ENCODE data around the gene BACE1-AS. TPM values are rescaled to one million over a fixed set of nuclear protein-coding genes. Genes with fewer than 3 reads are reported as not detected.
A peak's percentile ranks its signal among the peaks of the same experiment; 100 is the strongest.

BACE1-AS gene
- total and polyA plus RNA-seq, 2 donors (not counting 1 experiment from before 2014, with no cell fraction given): 4.2 to 4.5 TPM

- H3K27me3 ChIP-seq (ENCODE audit: control insufficient read depth, insufficient read depth, low read length): no peaks in the 10 kb centered on the region
- no peaks in the 10 kb centered on the region for H3K36me3 ChIP-seq (ENCODE audit: control insufficient read depth, insufficient read depth, low read length)
- no peak overlapping the region for H3K4me2 ChIP-seq (ENCODE audit: extremely low read depth, insufficient read depth, low read length)
- no peak overlapping the region for H2AFZ ChIP-seq (ENCODE audit: low read length)
- no peaks in the 10 kb centered on the region for H3K9me3 ChIP-seq (ENCODE audit: control insufficient read depth, insufficient read depth, low read depth, low read length)
- H4K20me1 ChIP-seq (ENCODE audit: control insufficient read depth, extremely low read depth, insufficient read depth, low read length): no peaks in the 10 kb centered on the region
- no peak overlapping the region for H3K9ac ChIP-seq (ENCODE audit: insufficient read depth, low read length)
- DNase-seq (ENCODE audit: low read depth in 2 of 2): no peak
- peaks cover under 1% of the 10 kb centered on the region for H3K4me1 ChIP-seq (ENCODE audit: control insufficient read depth, extremely low read depth, insufficient read depth, low read length)
- peaks cover 8% of the 10 kb centered on the region for H3K79me2 ChIP-seq (ENCODE audit: control insufficient read depth, insufficient read depth, low read length)
- no peak overlapping the region for H3K27ac ChIP-seq (ENCODE audit: insufficient read depth, low read length)
- no peak for TF ChIP-seq EZH2 (IDR thresholded peaks at IDR 0.05; ENCODE audit: low read length, missing control alignments)
- no peak for TF ChIP-seq CTCF (conservative IDR thresholded peaks at IDR 0.05 in 1 of 2, IDR thresholded peaks at IDR 0.05 in 1 of 2; ENCODE audit: low read depth in 1 of 2, low read length in 2 of 2)
- H3K4me3 ChIP-seq (replicated peaks in 1 of 4; ENCODE audit: control extremely low read depth in 1 of 4, insufficient read depth in 1 of 4, low read depth in 3 of 4, low read length in 4 of 4): no peak overlapping the region
These were observed 18.2 kb downstream of the BACE1-AS start for GRCh38 chr11:117309310-117309709.

- no peak overlapping the region for H3K27ac ChIP-seq (ENCODE audit: insufficient read depth, low read length)
- H2AFZ ChIP-seq (ENCODE audit: low read length): no peak overlapping the region
- TF ChIP-seq EZH2 (IDR thresholded peaks at IDR 0.05; ENCODE audit: low read length, missing control alignments) (no peak), CTCF (conservative IDR thresholded peaks at IDR 0.05 in 1 of 2, IDR thresholded peaks at IDR 0.05 in 1 of 2; ENCODE audit: low read depth in 1 of 2, low read length in 2 of 2) (no peak)
These were observed 21.9 kb downstream of the BACE1-AS start for GRCh38 chr11:117313091-117313490.

GRCh38 chr11:117313828-117314768 lies 23.0 kb downstream of the BACE1-AS start:
- Histone ChIP-seq H3K36me3 (ENCODE audit: control insufficient read depth, insufficient read depth, low read length) (no peaks in the 10 kb centered on the region), H3K9me3 (ENCODE audit: control insufficient read depth, insufficient read depth, low read depth, low read length) (no peaks in the 10 kb centered on the region), H4K20me1 (ENCODE audit: control insufficient read depth, extremely low read depth, insufficient read depth, low read length) (no peaks in the 10 kb centered on the region), H3K27me3 (ENCODE audit: control insufficient read depth, insufficient read depth, low read length) (no peaks in the 10 kb centered on the region), H3K79me2 (ENCODE audit: control insufficient read depth, insufficient read depth, low read length) (peaks cover 17% of the 10 kb centered on the region), H3K9ac (ENCODE audit: insufficient read depth, low read length) (no peak overlapping the region), H3K4me3 (replicated peaks in 1 of 4; ENCODE audit: control extremely low read depth in 1 of 4, insufficient read depth in 1 of 4, low read depth in 3 of 4, low read length in 4 of 4) (peak overlapping the region; percentile 45 to 87 (median 82)), H3K27ac (ENCODE audit: insufficient read depth, low read length) (no peak overlapping the region), H3K4me1 (ENCODE audit: control insufficient read depth, extremely low read depth, insufficient read depth, low read length) (peaks cover 8% of the 10 kb centered on the region), H2AFZ (ENCODE audit: low read length) (no peak overlapping the region), H3K4me2 (ENCODE audit: extremely low read depth, insufficient read depth, low read length) (peak overlapping the region; percentile 77)
- no peak for TF ChIP-seq CTCF (conservative IDR thresholded peaks at IDR 0.05 in 1 of 2, IDR thresholded peaks at IDR 0.05 in 1 of 2; ENCODE audit: low read depth in 1 of 2, low read length in 2 of 2)
- TF ChIP-seq EZH2 (IDR thresholded peaks at IDR 0.05; ENCODE audit: low read length, missing control alignments): no peak
- DNase-seq (ENCODE audit: low read depth in 2 of 2): no peak

More at GRCh38 chr11:117313091-117313490, 21.9 kb downstream of the BACE1-AS start:
- no peak for DNase-seq (ENCODE audit: low read depth in 2 of 2)
- no peaks in the 10 kb centered on the region for H3K9me3 ChIP-seq (ENCODE audit: control insufficient read depth, insufficient read depth, low read depth, low read length)
- no peaks in the 10 kb centered on the region for H3K36me3 ChIP-seq (ENCODE audit: control insufficient read depth, insufficient read depth, low read length)
- H3K4me3 ChIP-seq (replicated peaks in 1 of 4; ENCODE audit: control extremely low read depth in 1 of 4, insufficient read depth in 1 of 4, low read depth in 3 of 4, low read length in 4 of 4): no peak overlapping the region
- H3K4me2 ChIP-seq (ENCODE audit: extremely low read depth, insufficient read depth, low read length): no peak overlapping the region
- no peak overlapping the region for H3K9ac ChIP-seq (ENCODE audit: insufficient read depth, low read length)
- H3K79me2 ChIP-seq (ENCODE audit: control insufficient read depth, insufficient read depth, low read length): peaks cover 17% of the 10 kb centered on the region
- no peaks in the 10 kb centered on the region for H3K27me3 ChIP-seq (ENCODE audit: control insufficient read depth, insufficient read depth, low read length)
- peaks cover 8% of the 10 kb centered on the region for H3K4me1 ChIP-seq (ENCODE audit: control insufficient read depth, extremely low read depth, insufficient read depth, low read length)
- no peaks in the 10 kb centered on the region for H4K20me1 ChIP-seq (ENCODE audit: control insufficient read depth, extremely low read depth, insufficient read depth, low read length)
